NCI-H748 treated with DMSO at 0.1 percent for 48 hours (cell line): ENCODE measurements around the gene PXT1.

Experiments
- DNase-seq: peaks from one replicate; lab custom pipeline; 2025; lab: John Stamatoyannopoulos, UW

Gene PXT1

DNA sequence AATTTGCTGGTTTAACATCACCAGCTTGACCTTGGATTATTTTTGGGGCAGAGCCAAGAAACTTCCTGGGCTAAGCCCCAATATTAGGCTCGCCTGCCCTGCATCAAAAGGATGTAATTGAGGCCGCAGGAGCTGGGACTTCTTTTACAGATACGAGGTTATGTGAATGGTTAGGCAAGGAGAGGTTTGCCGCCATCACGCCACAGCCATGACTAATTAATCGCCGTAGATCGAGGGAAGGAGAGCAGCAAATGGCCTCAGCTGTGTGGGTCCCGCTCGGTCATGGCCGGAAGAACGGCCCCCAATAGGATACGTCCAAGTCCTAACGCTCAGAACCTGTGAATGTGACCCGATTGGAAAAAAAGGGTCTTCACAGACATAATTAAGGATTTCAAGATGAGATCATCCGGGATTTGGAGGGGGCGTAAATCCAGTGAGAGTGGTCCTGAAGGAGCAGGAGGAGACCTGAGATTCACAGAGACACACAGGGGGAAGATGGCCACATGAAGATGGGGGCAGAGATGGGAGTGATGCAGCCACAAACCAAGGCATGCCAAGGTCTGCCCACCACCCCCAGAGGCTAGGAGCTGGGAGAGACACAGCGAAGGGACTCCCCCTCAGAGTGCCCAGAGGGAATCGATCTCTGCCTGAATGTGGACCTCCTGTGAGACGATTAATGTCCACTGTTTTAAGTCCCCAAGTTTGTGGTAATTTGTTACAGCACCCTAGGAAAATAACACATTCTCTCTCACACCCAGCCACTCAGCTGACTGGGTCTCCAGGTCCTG, 96.0 kb downstream of the PXT1 start:
- DNase-seq, result no peak

DNA sequence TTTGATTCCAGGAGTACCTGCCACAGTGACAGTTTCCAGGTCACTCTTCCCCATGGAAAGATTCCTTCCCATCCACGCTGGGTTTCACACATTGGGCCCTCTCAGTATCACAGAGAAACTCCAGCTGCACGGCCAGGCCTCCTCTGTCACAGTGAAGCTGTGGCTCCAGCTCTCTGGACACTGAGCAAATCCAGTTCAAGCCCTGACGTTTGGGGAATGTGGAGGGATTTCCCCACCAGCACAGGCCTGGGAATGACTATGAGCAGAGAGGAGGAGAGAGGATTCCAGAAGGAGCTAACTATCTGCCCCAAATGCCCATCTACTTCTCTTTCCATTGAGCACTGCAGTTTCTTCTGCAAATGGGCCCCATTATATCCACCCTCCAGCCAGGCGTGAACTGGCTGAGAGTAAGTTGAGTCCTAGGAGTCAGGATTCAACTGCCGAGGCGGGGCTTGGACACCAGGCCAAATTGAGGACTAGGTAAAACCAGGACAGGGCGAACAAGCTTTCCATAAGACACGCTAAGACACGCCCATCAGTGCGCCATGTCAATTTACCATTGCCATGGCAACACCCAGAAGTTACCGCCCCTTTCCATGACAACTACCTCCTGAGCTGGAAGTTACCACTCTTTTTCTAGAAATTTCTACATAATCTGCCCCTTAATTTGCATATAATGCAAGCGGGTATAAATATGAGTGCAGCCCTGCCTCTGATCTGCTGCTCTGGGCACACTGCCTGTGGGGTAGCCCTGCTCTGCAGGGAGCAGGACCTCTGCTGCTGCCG, 96.8 kb downstream of the PXT1 start:
- no peak for DNase-seq

DNA sequence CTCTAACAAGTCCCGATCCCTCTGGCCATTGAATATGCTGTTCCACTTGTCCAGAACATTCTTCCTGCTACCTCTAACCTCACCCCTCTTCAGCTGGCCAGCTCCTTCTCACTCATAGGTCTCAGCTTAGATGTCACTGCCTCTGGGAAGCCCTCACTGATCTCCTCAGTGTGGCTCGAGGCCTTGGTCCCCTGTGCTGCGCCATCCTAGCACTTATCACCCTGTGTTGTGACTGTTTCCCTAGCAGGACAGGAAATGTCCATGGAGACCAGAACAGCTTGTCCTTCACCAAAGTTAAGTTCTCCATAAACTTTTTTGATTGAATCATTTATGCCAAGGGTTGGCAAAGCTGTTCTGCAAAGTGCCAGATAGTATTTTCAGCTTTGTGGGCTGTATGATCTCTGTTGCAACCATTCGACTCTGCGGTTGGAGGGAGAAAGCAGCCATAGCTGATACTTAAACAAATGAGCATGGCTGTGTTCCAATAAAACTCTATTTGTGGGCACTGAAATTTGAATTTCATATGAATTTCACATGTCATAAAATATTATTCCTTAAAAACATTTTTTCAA, 99.5 kb downstream of the PXT1 start:
- no peak for DNase-seq

DNA sequence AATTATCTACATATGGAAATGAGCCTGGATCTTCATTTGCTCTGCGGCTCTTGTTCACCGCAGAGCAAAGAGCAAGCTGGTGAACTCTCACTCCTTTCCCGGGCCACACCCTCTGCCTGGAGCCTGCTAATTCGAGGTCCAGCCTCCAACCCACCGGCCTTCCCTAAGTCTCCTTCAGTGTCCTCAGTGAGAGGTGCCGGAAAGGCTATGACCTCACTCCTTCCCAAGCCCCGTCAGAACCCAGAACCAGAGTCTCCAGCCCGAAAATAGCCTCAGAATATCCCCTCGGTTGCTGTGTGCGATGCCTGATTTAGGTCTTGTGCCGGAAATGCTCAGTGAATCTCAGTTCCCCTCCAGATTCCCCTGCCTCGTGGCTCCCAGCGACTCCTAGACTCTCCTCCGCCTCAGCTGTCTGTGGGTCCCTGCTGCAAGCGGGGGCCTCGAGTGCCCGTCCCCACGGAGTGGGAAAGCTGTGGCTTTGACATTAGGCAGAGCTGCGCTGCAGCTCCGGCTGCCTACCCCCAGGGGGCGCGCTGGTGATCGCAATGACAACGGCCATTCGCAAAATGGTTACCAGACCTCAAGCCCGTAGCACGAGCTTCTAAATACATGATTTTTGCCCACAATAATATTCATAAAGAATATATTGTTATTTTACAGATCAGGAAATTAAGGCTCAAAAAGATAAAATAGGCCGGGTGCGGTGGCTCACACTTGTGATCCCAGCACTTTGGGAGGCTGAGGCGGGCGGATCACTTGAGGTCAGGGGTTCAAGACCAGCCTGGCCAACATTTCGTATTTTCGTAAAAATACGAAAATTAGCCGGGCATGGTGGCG, 101.8 kb downstream of the PXT1 start:
- DNase-seq, result no peak
